OCI-LY3 (cell line): Measurements from ENCODE around the gene SEC14L1.

Experiments used
- H2AFZ ChIP-seq: fragments of 200-600, 300-600 bp; shearing (Covaris generic); 2 replicates; pipeline ENCODE4 v1.6.0; 2014; ENCODE audit warnings: antibody characterized with exemption, low read depth, low read length
- H3K27ac ChIP-seq: fragments of 200-600, 300-600 bp; sonication (generic); 2 replicates; pipeline ENCODE4 v1.5.1; 2014; ENCODE audit warnings: mild to moderate bottlenecking, low read length, moderate library complexity, mixed read lengths
- H3K27me3 ChIP-seq: fragments of 200-600, 300-600 bp; sonication (generic); 2 replicates; pipeline ENCODE4 v1.6.1; 2014; ENCODE audit warnings: low read depth, low read length, mixed read lengths
- H3K36me3 ChIP-seq: fragments of 200-600, 300-600 bp; sonication (generic); replicated peaks from 2 replicates; pipeline ENCODE3; 2014; ENCODE audit warnings: low read depth, low read length, mixed read lengths
- H3K4me1 ChIP-seq: fragments of 300-600, 200-600 bp; sonication (generic); 2 replicates; pipeline ENCODE4 v1.6.1; 2014; ENCODE audit warnings: low read length, mixed read lengths
- H3K4me2 ChIP-seq: fragments of 200-600, 300-600 bp; sonication (generic); 2 replicates; pipeline ENCODE4 v1.6.1; 2014; ENCODE audit warnings: low read length, mixed read lengths
- H3K4me3 ChIP-seq: fragments of 300-600, 200-600 bp; sonication (generic); 2 replicates; pipeline ENCODE4 v1.5.1; 2014; ENCODE audit warnings: antibody characterized with exemption, mild to moderate bottlenecking, low read length, moderate library complexity
- H3K79me2 ChIP-seq: fragments of 300-600, 200-600 bp; shearing (Covaris generic); 2 replicates; pipeline ENCODE4 v1.6.1; 2014; ENCODE audit warnings: mild to moderate bottlenecking, low read length, mixed read lengths
- H3K9ac ChIP-seq: fragments of 300-600, 200-600 bp; shearing (Covaris generic); 2 replicates; pipeline ENCODE4 v1.6.0; 2014; ENCODE audit warnings: mild to moderate bottlenecking, low read length, moderate library complexity
- H3K9me3 ChIP-seq: fragments of 200-600, 300-600 bp; shearing (Covaris generic); 2 replicates; pipeline ENCODE4 v1.6.1; 2014; ENCODE audit warnings: low read length, mixed read lengths; ENCODE audit not compliant: insufficient read depth
- H4K20me1 ChIP-seq: fragments of 200-600, 300-600 bp; sonication (generic); 2 replicates; pipeline ENCODE4 v1.6.1; 2016; ENCODE audit warnings: low read length, mixed read lengths; ENCODE audit not compliant: insufficient read depth
- CTCF ChIP-seq: fragments of 200-600, 300-600 bp; sonication (generic); IDR thresholded peaks from 2 replicates; pipeline ENCODE4 v1.5.1; 2014; ENCODE audit warnings: antibody characterized with exemption, low read length, low read depth
- EZH2phosphoT487 ChIP-seq: fragments of 200-600 bp; shearing (Covaris generic); IDR thresholded peaks from 2 replicates; pipeline ENCODE4 v1.6.1; 2018; ENCODE audit warnings: antibody characterized with exemption, mixed run types, low read depth

Gene SEC14L1

GRCh38 chr17:77140878-77141767, at the start of gene SEC14L1:
Gene SEC14L1, plus strand, starts transcription at chr17:77140969. Its CDS starts 2,628 bp downstream, at chr17:77143597.
- 0 out of 2 replicates have a peak, but pooled peaks cover 4% of the 10 kb centered on the region for H3K27me3 ChIP-seq
- peaks cover 6% of the 10 kb centered on the region; the same call in 1 of the 2 replicates for H3K9me3 ChIP-seq
- TF ChIP-seq CTCF (no peak), EZH2phosphoT487 (no peak)
- H3K9ac ChIP-seq, result peak within 1 kb of the TSS; percentile 83
- H4K20me1 ChIP-seq, result no peaks in the 10 kb centered on the region
- H2AFZ ChIP-seq, result peak within 1 kb of the TSS; percentile 28; the same call in 1 of the 2 replicates
- H3K36me3 ChIP-seq, result peaks cover 38% of the 10 kb centered on the region
- H3K4me2 ChIP-seq, result peak within 1 kb of the TSS; percentile 89
- H3K27ac ChIP-seq, result peak within 1 kb of the TSS; percentile 97
- H3K4me1 ChIP-seq, result peaks cover 54% of the 10 kb centered on the region
- peak within 1 kb of the TSS; percentile 86 for H3K4me3 ChIP-seq
- H3K79me2 ChIP-seq, result peaks cover 25% of the 10 kb centered on the region

- Histone ChIP-seq H3K79me2 (peaks cover 64% of the 10 kb centered on the region), H3K4me1 (peaks cover 25% of the 10 kb centered on the region), H3K4me3 (no peak overlapping the region), H3K27me3 (no peaks in the 10 kb centered on the region), H2AFZ (no peak overlapping the region), H3K9me3 (no peaks in the 10 kb centered on the region), H3K4me2 (no peak overlapping the region), H4K20me1 (peaks cover 4% of the 10 kb centered on the region; the same call in 1 of the 2 replicates), H3K9ac (no peak overlapping the region), H3K36me3 (peaks cover 43% of the 10 kb centered on the region), H3K27ac (no peak overlapping the region)
- TF ChIP-seq CTCF (no peak), EZH2phosphoT487 (no peak)
Measured at GRCh38 chr17:77092025-77092424, 48.7 kb upstream of the SEC14L1 start.

GRCh38 chr17:77095461-77095860, 45.3 kb upstream of the SEC14L1 start:
- no peak overlapping the region for H3K4me2 ChIP-seq
- no peak overlapping the region for H3K4me3 ChIP-seq
- peaks cover 56% of the 10 kb centered on the region for H3K36me3 ChIP-seq
- no peak overlapping the region for H2AFZ ChIP-seq
- no peak overlapping the region for H3K9ac ChIP-seq
- H3K9me3 ChIP-seq, result no peaks in the 10 kb centered on the region
- peaks cover 5% of the 10 kb centered on the region; the same call in 1 of the 2 replicates for H4K20me1 ChIP-seq
- no peak overlapping the region for H3K27ac ChIP-seq
- TF ChIP-seq EZH2phosphoT487, result no peak
- TF ChIP-seq CTCF, result no peak
- H3K4me1 ChIP-seq, result peaks cover 12% of the 10 kb centered on the region
- H3K79me2 ChIP-seq, result peaks cover 38% of the 10 kb centered on the region
- no peaks in the 10 kb centered on the region for H3K27me3 ChIP-seq

- H4K20me1 ChIP-seq, result peaks cover 5% of the 10 kb centered on the region; the same call in 1 of the 2 replicates
- H2AFZ ChIP-seq, result no peak overlapping the region
- peaks cover 26% of the 10 kb centered on the region for H3K79me2 ChIP-seq
- TF ChIP-seq EZH2phosphoT487 (no peak), CTCF (peak; percentile 65)
- no peaks in the 10 kb centered on the region for H3K27me3 ChIP-seq
- peaks cover 13% of the 10 kb centered on the region for H3K4me1 ChIP-seq
- H3K36me3 ChIP-seq, result peaks cover 58% of the 10 kb centered on the region
- H3K4me3 ChIP-seq, result no peak overlapping the region
- no peak overlapping the region for H3K9ac ChIP-seq
- H3K9me3 ChIP-seq, result no peaks in the 10 kb centered on the region
- H3K4me2 ChIP-seq, result no peak overlapping the region
- no peak overlapping the region for H3K27ac ChIP-seq
Measured at GRCh38 chr17:77096570-77097214, 44.1 kb upstream of the SEC14L1 start.
